ENCODE measurements around the gene GREB1L.

DNA sequence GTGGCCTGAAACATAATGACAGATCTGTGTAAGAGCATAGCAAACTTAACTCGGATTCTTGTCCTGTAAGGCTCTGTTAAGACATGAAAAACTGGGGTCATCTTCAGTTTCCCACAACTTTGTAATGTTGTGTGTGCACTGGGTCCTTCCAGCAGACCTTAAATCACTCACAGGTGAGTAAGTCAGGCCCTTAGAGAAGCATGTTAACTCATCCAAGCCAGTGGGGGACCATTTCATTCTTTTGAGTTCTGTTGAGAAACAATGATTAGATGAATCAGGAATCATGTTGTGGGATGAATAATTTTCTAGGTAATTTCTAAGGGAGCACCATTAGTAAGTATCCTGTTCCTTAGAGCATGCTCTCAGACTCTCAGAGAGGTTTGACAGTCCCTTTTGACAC is 191.4 kb downstream of the GREB1L start:
- TF ChIP-seq, protein P1, sequence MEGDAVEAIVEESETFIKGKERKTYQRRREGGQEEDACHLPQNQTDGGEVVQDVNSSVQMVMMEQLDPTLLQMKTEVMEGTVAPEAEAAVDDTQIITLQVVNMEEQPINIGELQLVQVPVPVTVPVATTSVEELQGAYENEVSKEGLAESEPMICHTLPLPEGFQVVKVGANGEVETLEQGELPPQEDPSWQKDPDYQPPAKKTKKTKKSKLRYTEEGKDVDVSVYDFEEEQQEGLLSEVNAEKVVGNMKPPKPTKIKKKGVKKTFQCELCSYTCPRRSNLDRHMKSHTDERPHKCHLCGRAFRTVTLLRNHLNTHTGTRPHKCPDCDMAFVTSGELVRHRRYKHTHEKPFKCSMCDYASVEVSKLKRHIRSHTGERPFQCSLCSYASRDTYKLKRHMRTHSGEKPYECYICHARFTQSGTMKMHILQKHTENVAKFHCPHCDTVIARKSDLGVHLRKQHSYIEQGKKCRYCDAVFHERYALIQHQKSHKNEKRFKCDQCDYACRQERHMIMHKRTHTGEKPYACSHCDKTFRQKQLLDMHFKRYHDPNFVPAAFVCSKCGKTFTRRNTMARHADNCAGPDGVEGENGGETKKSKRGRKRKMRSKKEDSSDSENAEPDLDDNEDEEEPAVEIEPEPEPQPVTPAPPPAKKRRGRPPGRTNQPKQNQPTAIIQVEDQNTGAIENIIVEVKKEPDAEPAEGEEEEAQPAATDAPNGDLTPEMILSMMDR (IDR thresholded peaks at IDR 0.05; ENCODE audit: poor library complexity, severe bottlenecking) = no peak
- TF ChIP-seq POLR2AphosphoS5 (IDR thresholded peaks at IDR 0.05) (no peak), EP300 (conservative IDR thresholded peaks at IDR 0.05; ENCODE audit: poor library complexity, severe bottlenecking) (no peak), RAD21 (conservative IDR thresholded peaks at IDR 0.05) (no peak), TAF1 (IDR thresholded peaks at IDR 0.05; ENCODE audit: low read depth) (no peak), SMC3 (conservative IDR thresholded peaks at IDR 0.05; ENCODE audit: poor library complexity) (no peak), EZH2 (IDR thresholded peaks at IDR 0.05; ENCODE audit: borderline replicate concordance, insufficient read depth, low read length, poor library complexity, severe bottlenecking) (no peak)
- TF ChIP-seq, protein P2, sequence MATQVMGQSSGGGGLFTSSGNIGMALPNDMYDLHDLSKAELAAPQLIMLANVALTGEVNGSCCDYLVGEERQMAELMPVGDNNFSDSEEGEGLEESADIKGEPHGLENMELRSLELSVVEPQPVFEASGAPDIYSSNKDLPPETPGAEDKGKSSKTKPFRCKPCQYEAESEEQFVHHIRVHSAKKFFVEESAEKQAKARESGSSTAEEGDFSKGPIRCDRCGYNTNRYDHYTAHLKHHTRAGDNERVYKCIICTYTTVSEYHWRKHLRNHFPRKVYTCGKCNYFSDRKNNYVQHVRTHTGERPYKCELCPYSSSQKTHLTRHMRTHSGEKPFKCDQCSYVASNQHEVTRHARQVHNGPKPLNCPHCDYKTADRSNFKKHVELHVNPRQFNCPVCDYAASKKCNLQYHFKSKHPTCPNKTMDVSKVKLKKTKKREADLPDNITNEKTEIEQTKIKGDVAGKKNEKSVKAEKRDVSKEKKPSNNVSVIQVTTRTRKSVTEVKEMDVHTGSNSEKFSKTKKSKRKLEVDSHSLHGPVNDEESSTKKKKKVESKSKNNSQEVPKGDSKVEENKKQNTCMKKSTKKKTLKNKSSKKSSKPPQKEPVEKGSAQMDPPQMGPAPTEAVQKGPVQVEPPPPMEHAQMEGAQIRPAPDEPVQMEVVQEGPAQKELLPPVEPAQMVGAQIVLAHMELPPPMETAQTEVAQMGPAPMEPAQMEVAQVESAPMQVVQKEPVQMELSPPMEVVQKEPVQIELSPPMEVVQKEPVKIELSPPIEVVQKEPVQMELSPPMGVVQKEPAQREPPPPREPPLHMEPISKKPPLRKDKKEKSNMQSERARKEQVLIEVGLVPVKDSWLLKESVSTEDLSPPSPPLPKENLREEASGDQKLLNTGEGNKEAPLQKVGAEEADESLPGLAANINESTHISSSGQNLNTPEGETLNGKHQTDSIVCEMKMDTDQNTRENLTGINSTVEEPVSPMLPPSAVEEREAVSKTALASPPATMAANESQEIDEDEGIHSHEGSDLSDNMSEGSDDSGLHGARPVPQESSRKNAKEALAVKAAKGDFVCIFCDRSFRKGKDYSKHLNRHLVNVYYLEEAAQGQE (IDR thresholded peaks at IDR 0.05; ENCODE audit: borderline replicate concordance) = no peak
